Fibroblast of skin of right quadriceps (primary cell): Measurements from ENCODE around the gene MYO15B.

Source experiments
- DNase-seq: peaks from one replicate; pipeline ENCODE4 v3.0.0-alpha.2; 2013

The MYO15B gene

GRCh38 chr17:75670868-75671267 lies 83.3 kb downstream of the MYO15B start:
- DNase-seq, result no peak

GRCh38 chr17:75672011-75672410 lies 84.4 kb downstream of the MYO15B start:
- DNase-seq, result no peak

GRCh38 chr17:75673487-75673886 lies 85.9 kb downstream of the MYO15B start:
- no peak for DNase-seq
